Activated CD4-positive, alpha-beta T cell treated with anti-CD3 and anti-CD28 coated beads, Interleukin-2, amount 10 ng/mL, durations not matched to agents 7 days and 5 days (primary cell): ENCODE data around the gene CHD9. TPM values are rescaled to one million over a fixed set of nuclear protein-coding genes. Genes with fewer than 3 reads are reported as not detected.

Experiments used
- CTCF ChIA-PET: fragments of 350-600 bp; sonication (Branson Sonifier 250); formaldehyde crosslinking; loops from one replicate; lab custom pipeline; 2021; ENCODE audit warnings: antibody characterized with exemption; lab: Charles Lee
- POLR2A ChIA-PET: fragments of 350-600 bp; sonication (Branson Sonifier 250); formaldehyde crosslinking; loops from one replicate; lab custom pipeline; 2021; ENCODE audit warnings: antibody characterized with exemption; lab: Charles Lee
- DNase-seq: peaks from one replicate; pipeline ENCODE4 v3.0.0-alpha.2; 2020
- H3K27ac Mint-ChIP-seq: one replicate; pipeline ENCODE4 v1.8.0; 2021; ENCODE audit warnings: mild to moderate bottlenecking, moderate library complexity, mixed read lengths
- H3K27me3 Mint-ChIP-seq: one replicate; pipeline ENCODE4 v1.8.0; 2021; ENCODE audit warnings: mixed read lengths
- H3K36me3 Mint-ChIP-seq: one replicate; pipeline ENCODE4 v1.8.0; 2021; ENCODE audit warnings: low read depth, mixed read lengths
- H3K4me1 Mint-ChIP-seq: one replicate; pipeline ENCODE4 v1.8.0; 2021; ENCODE audit warnings: mixed read lengths
- H3K4me3 Mint-ChIP-seq: one replicate; pipeline ENCODE4 v1.8.0; 2021; ENCODE audit warnings: mild to moderate bottlenecking, moderate library complexity, mixed read lengths
- H3K9me3 Mint-ChIP-seq: one replicate; pipeline ENCODE4 v1.8.0; 2021; ENCODE audit warnings: mixed read lengths
- total RNA-seq, 2 experiments: library from RNA; stranded (reverse); gene quantifications; one replicate each; pipeline ENCODE4 v1.2.3, GENCODE V29; 2021

Gene CHD9
- total RNA-seq, 2 experiments from 2014 or later: 20.5 to 23.9 TPM

DNA sequence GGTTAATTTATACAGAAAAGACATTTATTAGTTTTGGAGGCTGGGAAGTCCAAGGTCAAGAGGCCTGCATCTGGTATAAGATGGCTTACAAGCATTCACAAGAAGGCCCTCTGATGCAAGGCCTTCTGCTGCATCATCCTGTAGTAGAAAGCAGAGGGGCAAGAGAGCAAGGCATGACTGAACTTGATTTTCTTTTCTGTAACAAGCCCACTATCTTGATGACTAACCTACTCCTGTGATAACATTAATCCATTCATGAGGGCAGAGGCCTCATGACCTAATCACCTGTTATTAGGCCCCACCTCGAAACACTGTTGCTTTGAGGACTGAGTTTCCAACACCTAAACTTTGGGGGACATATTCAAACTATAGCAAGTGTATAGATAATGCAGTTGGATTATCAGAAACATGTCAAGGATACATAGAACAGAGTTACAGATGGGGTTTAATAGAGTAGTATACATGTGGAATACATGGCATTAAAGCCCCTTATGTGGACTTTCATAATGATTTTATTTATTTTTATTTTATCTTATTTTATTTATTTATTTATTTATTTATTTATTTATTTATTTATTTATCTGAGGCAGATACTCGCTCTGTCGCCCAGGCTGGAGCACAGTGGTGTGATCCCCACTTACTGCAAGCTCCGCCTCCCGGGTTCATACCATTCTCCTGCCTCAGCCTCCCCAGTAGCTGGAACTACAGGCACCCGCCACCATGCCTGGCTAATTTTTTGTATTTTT lies 88.2 kb downstream of the CHD9 start:
- Mint-ChIP-seq H3K4me3 (no peak overlapping the region), H3K36me3 (no peaks in the 10 kb centered on the region), H3K27me3 (no peaks in the 10 kb centered on the region), H3K9me3 (no peaks in the 10 kb centered on the region), H3K4me1 (no peaks in the 10 kb centered on the region), H3K27ac (no peak overlapping the region)
- ChIA-PET POLR2A (no interaction called here), CTCF (no interaction called here)
- DNase-seq: no peak

DNA sequence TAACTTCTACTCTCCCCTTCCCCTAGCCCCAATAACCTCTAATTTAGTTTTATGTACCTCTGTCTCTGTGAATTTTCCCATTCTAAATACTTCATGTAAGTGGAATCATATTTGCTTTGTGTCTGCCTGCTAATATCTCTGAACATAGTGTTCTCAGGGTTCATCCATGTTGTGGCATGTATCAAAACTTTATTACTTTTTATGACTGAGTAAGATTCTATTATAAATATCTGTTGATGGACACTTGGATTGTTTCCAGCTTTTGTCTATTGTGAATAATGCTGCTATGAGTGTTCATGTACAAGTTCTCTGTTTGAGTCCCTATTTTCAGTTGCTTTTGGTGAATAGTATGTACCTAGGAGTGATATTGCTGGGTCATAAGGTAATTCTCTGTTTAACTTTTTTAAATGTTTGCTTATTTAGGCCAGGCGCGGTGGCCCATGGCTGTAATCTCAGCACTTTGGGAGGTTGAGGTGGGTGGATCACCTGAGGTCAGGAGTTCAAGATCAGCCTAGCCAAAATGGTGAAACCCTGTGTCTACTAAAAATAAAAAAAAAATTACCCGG lies 92.8 kb downstream of the CHD9 start:
- DNase-seq: no peak
- Mint-ChIP-seq H3K27ac (no peak overlapping the region), H3K36me3 (no peaks in the 10 kb centered on the region), H3K27me3 (no peaks in the 10 kb centered on the region), H3K9me3 (no peaks in the 10 kb centered on the region), H3K4me1 (no peaks in the 10 kb centered on the region), H3K4me3 (no peak overlapping the region)
- ChIA-PET CTCF (no interaction called here), POLR2A (no interaction called here)

- Mint-ChIP-seq H3K36me3 (no peaks in the 10 kb centered on the region), H3K4me3 (no peak overlapping the region), H3K27me3 (no peaks in the 10 kb centered on the region), H3K4me1 (no peaks in the 10 kb centered on the region), H3K27ac (no peak overlapping the region), H3K9me3 (no peaks in the 10 kb centered on the region)
- ChIA-PET POLR2A (no interaction called here), CTCF (interaction anchor here (0.6 kb wide), 1 partner anchor 131 kb away, joined by 3 read pairs; no protein-coding TSS in a partner anchor)
- DNase-seq: no peak
These were observed 96.0 kb downstream of the CHD9 start for GRCh38 chr16:53150769-53151168.

DNA sequence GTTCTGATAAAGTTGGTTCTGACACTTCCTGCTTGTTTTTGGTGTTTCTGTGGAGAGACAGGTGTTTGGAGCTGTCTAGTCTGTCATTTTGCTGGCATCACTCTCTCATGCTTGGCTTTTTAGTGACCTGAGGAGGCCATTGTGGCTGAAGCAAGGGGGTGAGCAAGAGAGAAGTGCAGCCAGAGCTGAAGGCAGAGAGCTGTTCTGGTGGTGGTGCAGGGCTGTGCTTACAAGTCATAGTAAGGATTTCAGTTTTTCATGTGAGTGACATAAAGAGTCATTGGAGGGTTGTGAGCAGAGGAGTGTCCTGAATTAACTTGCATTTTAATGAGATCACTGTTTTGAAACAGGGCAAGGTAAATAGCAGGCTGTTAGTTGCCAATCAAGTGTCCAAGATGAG lies 97.5 kb downstream of the CHD9 start:
- Mint-ChIP-seq H3K4me1 (no peaks in the 10 kb centered on the region), H3K36me3 (peaks cover 11% of the 10 kb centered on the region), H3K4me3 (no peak overlapping the region), H3K9me3 (no peaks in the 10 kb centered on the region), H3K27ac (no peak overlapping the region), H3K27me3 (no peaks in the 10 kb centered on the region)
- CTCF ChIA-PET: no interaction called here
- no peak for DNase-seq
- POLR2A ChIA-PET: no interaction called here

- Mint-ChIP-seq H3K4me1 (no peaks in the 10 kb centered on the region), H3K4me3 (no peak overlapping the region), H3K27me3 (no peaks in the 10 kb centered on the region), H3K9me3 (no peaks in the 10 kb centered on the region), H3K36me3 (peaks cover 12% of the 10 kb centered on the region), H3K27ac (no peak overlapping the region)
- POLR2A ChIA-PET: no interaction called here
- no peak for DNase-seq
- CTCF ChIA-PET: no interaction called here
These were observed 98.3 kb downstream of the CHD9 start for GRCh38 chr16:53153130-53153529.

DNA sequence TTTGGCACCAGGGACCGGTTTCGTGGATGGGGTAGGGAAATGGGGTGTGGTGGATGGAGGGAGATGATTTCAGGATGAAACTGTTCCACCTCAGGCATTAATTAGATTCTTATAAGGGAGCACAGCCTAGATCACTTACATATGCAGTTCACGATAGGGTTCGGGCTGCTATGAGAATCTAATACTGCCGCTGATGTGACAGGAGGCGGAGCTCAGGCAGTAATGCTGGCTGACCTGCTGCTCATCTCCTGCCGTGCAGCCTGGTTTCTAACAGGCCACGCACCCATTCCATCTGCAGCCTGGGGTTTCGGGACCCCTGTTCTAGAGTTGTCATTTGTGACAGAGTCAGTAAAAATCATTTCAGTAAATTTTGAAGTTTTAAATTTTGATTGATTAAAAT lies 99.7 kb downstream of the CHD9 start:
- ChIA-PET CTCF (interaction anchor here (1.2 kb wide), 1 partner anchor 99 kb away, joined by 7 read pairs; the partner anchor contains the start of gene CHD9), POLR2A (no interaction called here)

DNA sequence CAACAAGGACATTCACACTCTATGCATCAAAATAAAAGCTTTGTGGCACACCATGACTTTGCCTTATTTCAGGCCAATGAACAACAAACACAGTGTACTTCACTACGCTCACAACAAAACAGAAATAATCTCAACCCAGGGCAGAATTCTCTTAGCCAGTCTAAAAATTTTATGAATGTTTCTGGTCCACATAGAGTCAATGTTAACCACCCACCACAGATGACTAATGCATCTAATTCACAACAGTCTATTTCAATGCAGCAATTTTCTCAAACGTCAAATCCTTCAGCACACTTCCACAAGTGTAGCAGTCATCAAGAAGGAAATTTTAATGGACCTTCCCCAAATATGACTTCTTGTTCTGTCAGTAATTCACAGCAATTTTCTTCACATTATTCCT lies 101.7 kb downstream of the CHD9 start:
- ChIA-PET POLR2A (no interaction called here), CTCF (no interaction called here)
- Mint-ChIP-seq H3K36me3 (peaks cover 12% of the 10 kb centered on the region), H3K4me1 (peaks cover 3% of the 10 kb centered on the region), H3K27me3 (no peaks in the 10 kb centered on the region), H3K27ac (no peak overlapping the region), H3K4me3 (no peak overlapping the region), H3K9me3 (no peaks in the 10 kb centered on the region)
- no peak for DNase-seq

More for the DNA sequence above, 99.7 kb downstream of the CHD9 start:
- Mint-ChIP-seq H3K27me3 (no peaks in the 10 kb centered on the region), H3K4me3 (no peak overlapping the region), H3K27ac (no peak overlapping the region), H3K36me3 (peaks cover 12% of the 10 kb centered on the region), H3K9me3 (no peaks in the 10 kb centered on the region), H3K4me1 (no peaks in the 10 kb centered on the region)
- DNase-seq: no peak

- H3K4me1 Mint-ChIP-seq: peaks cover 3% of the 10 kb centered on the region
- peak; percentile 29 for DNase-seq
- H3K9me3 Mint-ChIP-seq: no peaks in the 10 kb centered on the region
- POLR2A ChIA-PET: no interaction called here
- no peak overlapping the region for H3K4me3 Mint-ChIP-seq
- H3K27ac Mint-ChIP-seq: no peak overlapping the region
- H3K36me3 Mint-ChIP-seq: peaks cover 12% of the 10 kb centered on the region
- CTCF ChIA-PET: no interaction called here
- H3K27me3 Mint-ChIP-seq: no peaks in the 10 kb centered on the region
These were observed 105.1 kb downstream of the CHD9 start for GRCh38 chr16:53159781-53160436.

- DNase-seq: no peak
- ChIA-PET CTCF (no interaction called here), POLR2A (no interaction called here)
- no peaks in the 10 kb centered on the region for H3K36me3 Mint-ChIP-seq
- no peaks in the 10 kb centered on the region for H3K27me3 Mint-ChIP-seq
- H3K4me1 Mint-ChIP-seq: no peaks in the 10 kb centered on the region
- H3K27ac Mint-ChIP-seq: no peak overlapping the region
- no peak overlapping the region for H3K4me3 Mint-ChIP-seq
- no peaks in the 10 kb centered on the region for H3K9me3 Mint-ChIP-seq
These were observed 111.3 kb downstream of the CHD9 start for GRCh38 chr16:53166099-53166498.

- CTCF ChIA-PET: interaction anchor here (0.5 kb wide), 1 partner anchor 350 kb away, joined by 3 read pairs; no protein-coding TSS in a partner anchor
- H3K9me3 Mint-ChIP-seq: no peaks in the 10 kb centered on the region
- H3K27me3 Mint-ChIP-seq: no peaks in the 10 kb centered on the region
- no peaks in the 10 kb centered on the region for H3K36me3 Mint-ChIP-seq
- POLR2A ChIA-PET: no interaction called here
- H3K4me1 Mint-ChIP-seq: no peaks in the 10 kb centered on the region
- no peak overlapping the region for H3K27ac Mint-ChIP-seq
- H3K4me3 Mint-ChIP-seq: no peak overlapping the region
- no peak for DNase-seq
These were observed 114.0 kb downstream of the CHD9 start for GRCh38 chr16:53168744-53169143.

DNA sequence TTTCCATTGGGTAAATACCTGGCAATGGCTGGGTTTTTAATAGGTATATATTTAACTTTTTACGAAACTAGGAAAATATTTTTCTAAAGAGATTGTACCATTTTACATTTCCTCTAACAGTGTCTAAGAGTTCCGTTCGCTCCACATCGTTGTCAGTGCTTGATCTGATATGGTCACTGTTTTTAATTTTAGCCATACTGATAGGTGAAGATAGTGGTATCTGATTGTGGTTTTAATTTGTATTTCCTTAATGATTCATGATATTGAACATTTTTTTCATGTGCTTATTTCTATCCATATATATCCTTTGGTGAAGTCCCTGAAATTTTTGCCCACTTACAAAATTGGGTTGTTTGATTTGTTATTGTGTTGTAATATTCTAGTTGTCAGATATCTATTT lies 117.7 kb downstream of the CHD9 start:
- ChIA-PET CTCF (interaction anchor here (0.8 kb wide), 1 partner anchor 702 kb away, joined by 3 read pairs; no protein-coding TSS in a partner anchor), POLR2A (no interaction called here)
- H3K4me3 Mint-ChIP-seq: no peak overlapping the region
- H3K9me3 Mint-ChIP-seq: no peaks in the 10 kb centered on the region
- no peak overlapping the region for H3K27ac Mint-ChIP-seq
- no peaks in the 10 kb centered on the region for H3K27me3 Mint-ChIP-seq
- no peaks in the 10 kb centered on the region for H3K36me3 Mint-ChIP-seq
- DNase-seq: no peak
- no peaks in the 10 kb centered on the region for H3K4me1 Mint-ChIP-seq

GRCh38 chr16:53175118-53175517 lies 120.3 kb downstream of the CHD9 start:
- Mint-ChIP-seq H3K4me1 (no peaks in the 10 kb centered on the region), H3K27ac (no peak overlapping the region), H3K9me3 (no peaks in the 10 kb centered on the region), H3K36me3 (peaks cover 4% of the 10 kb centered on the region), H3K4me3 (no peak overlapping the region), H3K27me3 (no peaks in the 10 kb centered on the region)
- ChIA-PET CTCF (no interaction called here), POLR2A (no interaction called here)
- no peak for DNase-seq

DNA sequence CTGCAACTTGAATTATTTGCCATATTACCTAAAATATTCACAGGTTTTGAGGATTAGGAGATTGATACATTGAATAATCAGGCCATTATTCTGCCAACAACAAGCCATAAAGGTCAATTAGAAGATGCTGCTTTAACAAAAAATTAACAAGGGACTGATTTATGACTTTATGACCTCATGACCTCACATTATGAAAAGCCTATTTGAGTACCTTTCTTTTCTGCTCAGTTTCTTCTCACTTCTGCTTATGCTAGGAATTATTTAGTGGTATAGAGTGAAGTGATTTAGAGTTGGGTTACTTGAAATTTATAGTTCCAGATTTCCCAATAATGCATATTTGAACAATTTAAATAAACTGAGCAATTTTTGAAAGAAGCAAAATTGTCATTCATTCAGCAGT lies 121.6 kb downstream of the CHD9 start:
- Mint-ChIP-seq H3K4me1 (no peaks in the 10 kb centered on the region), H3K36me3 (peaks cover 4% of the 10 kb centered on the region), H3K4me3 (no peak overlapping the region), H3K27me3 (no peaks in the 10 kb centered on the region), H3K27ac (no peak overlapping the region), H3K9me3 (no peaks in the 10 kb centered on the region)
- ChIA-PET POLR2A (no interaction called here), CTCF (no interaction called here)
- DNase-seq: no peak
